Activated naive CD4-positive, alpha-beta T cell treated with anti-CD3 and anti-CD28 coated beads, Interleukin-2, amount 50 U/mL, for 72 hours (primary cell): Measurements from ENCODE around the gene ERBB4. TPM values are rescaled to one million over a fixed set of nuclear protein-coding genes. Genes with fewer than 3 reads are reported as not detected.

Experiments
- ATAC-seq, 2 donors: fragments of 150-1000 bp; cut with Tn5 transposase; 2 replicates each; pipeline ENCODE4 v1.10.0; 2021; ENCODE audit warnings: mild to moderate bottlenecking in 2 of 2, moderate library complexity in 2 of 2
- DNase-seq, 2 donors: peaks; one replicate each; pipeline ENCODE4 v3.0.0; 2021 to 2022; ENCODE audit warnings: low spot score in 2 of 2
- H3K27ac Mint-ChIP-seq, 2 donors: one replicate each; pipeline ENCODE4 v1.8.0; 2022; ENCODE audit warnings: mild to moderate bottlenecking in 2 of 2, mixed read lengths in 2 of 2
- H3K36me3 Mint-ChIP-seq, 2 donors: one replicate each; pipeline ENCODE4 v1.8.0; 2022; ENCODE audit warnings: mixed read lengths in 2 of 2
- H3K9me3 Mint-ChIP-seq, 2 donors: one replicate each; pipeline ENCODE4 v1.8.0; 2022; ENCODE audit warnings: mixed read lengths in 2 of 2
- total RNA-seq, 2 donors: library from RNA; stranded (reverse); gene quantifications; one replicate each; pipeline ENCODE4 v1.2.3, GENCODE V29; 2022

The ERBB4 gene
- total RNA-seq, 2 donors from 2014 or later: not detected

DNA sequence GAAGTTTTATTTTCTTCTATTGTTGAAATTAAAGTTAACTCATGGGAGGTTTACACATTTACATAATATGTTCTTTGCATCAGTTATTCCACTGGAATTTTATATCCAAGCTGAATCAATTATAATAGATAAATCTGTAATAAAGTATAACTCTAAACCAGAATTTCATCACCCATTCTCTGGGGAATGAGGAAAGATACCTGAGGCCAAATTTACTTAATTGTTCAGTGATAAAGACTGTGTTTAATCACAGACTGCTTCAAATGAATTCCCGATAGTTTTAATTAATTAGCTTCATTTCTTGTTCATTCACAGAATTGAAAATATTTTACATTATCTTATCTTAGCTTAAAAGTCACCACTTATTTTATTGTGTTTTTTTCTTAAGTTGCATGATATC, 562.5 kb downstream of the ERBB4 start:
- Mint-ChIP-seq H3K27ac (no peak overlapping the region), H3K9me3 (peaks cover 0 to 22% of the 10 kb centered on the region in 2 donors), H3K36me3 (peaks cover 0 to under 1% of the 10 kb centered on the region in 2 donors)
- ATAC-seq (no peak), DNase-seq (no peak)

DNA sequence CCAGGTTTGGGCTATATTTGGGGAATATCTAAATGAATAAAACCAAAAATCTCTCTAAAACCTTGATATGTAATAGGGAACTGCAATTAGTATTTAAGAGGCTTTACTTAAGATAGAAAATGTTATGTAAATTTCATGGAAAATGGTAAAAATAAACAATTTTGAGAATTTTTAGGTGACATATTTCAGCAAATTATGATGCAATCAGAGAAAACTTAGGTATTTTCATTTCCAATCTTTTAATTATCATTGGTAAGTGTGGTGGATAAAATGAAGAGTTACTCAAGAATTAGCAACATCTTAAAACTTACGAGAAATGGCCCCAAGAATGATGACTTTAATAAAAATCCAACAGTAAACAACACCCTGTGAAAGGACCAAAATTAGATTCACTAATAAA, 571.4 kb downstream of the ERBB4 start:
- ATAC-seq (no peak), DNase-seq (no peak)
- peaks cover 3 to 14% of the 10 kb centered on the region in 2 donors for H3K9me3 Mint-ChIP-seq
- H3K36me3 Mint-ChIP-seq: peaks cover 0 to 6% of the 10 kb centered on the region in 2 donors
- no peak overlapping the region for H3K27ac Mint-ChIP-seq

DNA sequence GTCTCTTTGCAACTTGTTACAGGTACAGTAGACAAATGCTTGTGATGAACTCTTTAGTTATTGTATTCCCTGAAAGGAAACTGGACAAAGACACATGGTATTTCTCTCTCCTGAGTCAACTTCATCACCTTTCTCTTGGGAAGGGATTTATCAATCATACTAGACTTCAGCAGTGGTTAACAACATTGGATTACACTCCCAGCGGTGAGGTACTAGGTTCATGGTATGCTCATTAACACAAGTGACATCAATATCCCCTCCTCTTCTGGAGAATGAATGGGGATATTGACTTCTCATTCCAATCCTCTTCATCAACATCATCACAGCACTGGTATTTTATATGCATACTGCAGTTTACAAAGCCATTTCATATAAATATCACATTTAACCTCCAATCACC, 574.6 kb downstream of the ERBB4 start:
- ATAC-seq (no peak), DNase-seq (no peak)
- Mint-ChIP-seq H3K9me3 (peaks cover 3 to 8% of the 10 kb centered on the region in 2 donors), H3K36me3 (no peaks in the 10 kb centered on the region), H3K27ac (no peak overlapping the region)

DNA sequence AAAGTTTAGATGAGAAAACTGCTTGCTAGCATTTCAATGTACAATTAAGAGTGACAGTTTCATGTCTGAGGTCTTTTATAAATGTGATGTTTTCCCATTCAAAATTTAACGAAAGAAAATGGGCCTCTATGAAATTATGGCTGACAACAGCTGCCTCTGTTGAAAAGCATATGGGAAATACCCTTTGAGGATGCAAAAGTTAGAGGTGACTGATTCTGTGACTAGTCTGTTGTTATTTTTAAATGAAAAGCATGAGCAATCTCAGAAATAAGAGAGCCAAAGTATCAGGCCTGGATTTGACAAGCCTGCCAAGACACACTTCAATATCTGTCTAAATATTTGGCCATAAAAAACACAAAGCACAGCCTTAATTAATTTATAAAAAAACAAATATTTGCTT, 580.8 kb downstream of the ERBB4 start:
- DNase-seq: no peak
- peaks cover 3 to 10% of the 10 kb centered on the region in 2 donors for H3K9me3 Mint-ChIP-seq
- no peak overlapping the region for H3K27ac Mint-ChIP-seq
- no peaks in the 10 kb centered on the region for H3K36me3 Mint-ChIP-seq
- no peak for ATAC-seq

DNA sequence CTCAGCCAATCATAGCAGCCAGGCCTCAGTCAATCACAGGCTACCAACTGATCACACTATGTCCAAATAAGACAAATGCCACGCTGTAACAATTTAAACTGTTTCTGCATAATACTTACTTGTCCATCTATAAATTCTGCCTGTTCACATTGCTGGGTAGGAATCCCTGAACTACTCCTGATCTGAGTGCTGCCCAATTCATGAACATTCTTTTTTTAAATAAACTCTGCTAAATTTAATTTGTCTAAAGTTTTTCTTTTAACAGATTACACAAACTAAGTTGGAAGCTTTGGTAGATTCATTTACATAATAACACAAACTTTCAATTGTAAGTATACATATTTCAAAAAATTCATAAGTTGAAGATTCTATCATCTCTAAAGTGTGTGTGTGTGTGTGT, 583.0 kb downstream of the ERBB4 start:
- DNase-seq (no peak), ATAC-seq (no peak)
- Mint-ChIP-seq H3K9me3 (peaks cover 4 to 5% of the 10 kb centered on the region in 2 donors), H3K27ac (no peak overlapping the region), H3K36me3 (no peaks in the 10 kb centered on the region)

DNA sequence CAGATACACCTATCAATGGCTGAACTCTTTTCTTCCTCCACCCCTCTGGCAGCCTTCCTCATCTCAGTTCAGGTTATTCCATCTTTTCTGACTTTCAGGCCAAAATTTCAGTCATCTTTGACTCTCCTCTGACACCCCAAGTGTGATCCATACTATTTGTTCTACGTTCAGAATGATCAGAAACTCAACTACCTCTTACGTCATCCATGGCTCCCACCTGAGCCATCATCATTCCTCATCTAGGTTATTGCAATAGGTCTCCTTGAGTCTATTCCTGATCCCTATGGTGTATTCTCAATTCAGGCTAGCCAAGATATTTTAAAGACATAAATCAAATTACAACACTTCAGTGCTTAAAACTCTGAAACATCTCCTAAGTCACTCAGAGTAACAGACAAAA, 589.7 kb downstream of the ERBB4 start:
- no peak for DNase-seq
- no peaks in the 10 kb centered on the region for H3K36me3 Mint-ChIP-seq
- H3K9me3 Mint-ChIP-seq: peaks cover 0 to 7% of the 10 kb centered on the region in 2 donors
- H3K27ac Mint-ChIP-seq: no peak overlapping the region
- ATAC-seq: no peak

DNA sequence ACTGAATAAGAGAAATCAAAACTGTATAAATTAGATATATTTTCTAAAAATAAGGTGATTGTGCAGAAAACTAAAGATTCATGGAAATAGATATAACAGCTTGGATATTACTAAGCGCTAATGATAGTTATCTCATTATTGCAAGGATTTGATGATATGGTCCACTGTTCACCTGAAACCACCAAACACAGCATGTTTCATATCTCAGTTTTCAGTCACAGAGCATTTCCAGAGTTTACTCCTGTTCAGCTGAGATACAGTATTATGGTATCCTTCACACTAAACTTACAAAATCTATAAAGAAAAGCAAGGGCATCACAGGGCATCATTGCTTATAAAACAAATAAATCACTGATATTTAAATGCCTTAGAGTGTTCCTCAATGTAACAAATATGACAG, 591.6 kb downstream of the ERBB4 start:
- no peaks in the 10 kb centered on the region for H3K36me3 Mint-ChIP-seq
- peaks cover 0 to 10% of the 10 kb centered on the region in 2 donors for H3K9me3 Mint-ChIP-seq
- H3K27ac Mint-ChIP-seq: no peak overlapping the region
- ATAC-seq: no peak
- DNase-seq: no peak

DNA sequence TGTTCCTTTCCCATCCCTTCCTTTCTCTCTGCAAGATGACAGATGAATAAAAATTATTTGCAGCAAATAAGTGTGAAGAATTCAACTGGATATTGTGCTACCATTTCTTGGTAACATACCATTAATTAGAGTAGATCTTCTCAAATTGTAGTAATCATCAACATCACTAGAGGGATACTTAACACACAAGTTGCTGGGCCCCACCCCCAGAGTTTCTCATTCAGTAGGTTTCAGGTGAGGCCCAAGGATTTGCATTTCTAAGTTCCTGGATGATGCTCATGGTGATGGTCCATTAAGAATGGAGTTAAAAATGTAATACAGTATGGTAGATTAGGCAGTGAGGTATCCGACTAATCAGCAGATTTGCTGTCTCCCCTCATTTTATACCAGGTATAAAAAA, 594.0 kb downstream of the ERBB4 start:
- H3K36me3 Mint-ChIP-seq: no peaks in the 10 kb centered on the region
- H3K9me3 Mint-ChIP-seq: peaks cover 0 to 10% of the 10 kb centered on the region in 2 donors
- DNase-seq (no peak), ATAC-seq (no peak)
- no peak overlapping the region for H3K27ac Mint-ChIP-seq

DNA sequence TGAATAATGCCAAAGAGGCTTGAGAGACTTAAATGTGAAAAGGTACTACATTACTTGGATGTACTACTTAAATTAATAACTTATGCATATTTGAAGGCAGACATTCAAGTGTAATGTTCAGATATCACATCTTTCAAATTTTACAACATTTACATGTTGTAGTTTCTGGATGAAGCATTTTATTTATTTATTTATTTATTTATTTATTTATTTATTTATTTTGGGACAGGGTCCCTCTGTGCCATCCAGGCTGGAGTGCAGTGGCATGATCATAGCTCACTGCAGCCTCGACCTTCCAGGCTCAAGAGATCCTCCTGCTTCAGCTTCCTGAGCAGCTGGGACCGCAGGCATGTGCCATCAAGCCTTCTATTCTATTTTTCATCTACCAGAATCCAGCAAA, 596.4 kb downstream of the ERBB4 start:
- DNase-seq (no peak), ATAC-seq (no peak)
- H3K36me3 Mint-ChIP-seq: no peaks in the 10 kb centered on the region
- H3K9me3 Mint-ChIP-seq: peaks cover 0 to 9% of the 10 kb centered on the region in 2 donors
- H3K27ac Mint-ChIP-seq: no peak overlapping the region

DNA sequence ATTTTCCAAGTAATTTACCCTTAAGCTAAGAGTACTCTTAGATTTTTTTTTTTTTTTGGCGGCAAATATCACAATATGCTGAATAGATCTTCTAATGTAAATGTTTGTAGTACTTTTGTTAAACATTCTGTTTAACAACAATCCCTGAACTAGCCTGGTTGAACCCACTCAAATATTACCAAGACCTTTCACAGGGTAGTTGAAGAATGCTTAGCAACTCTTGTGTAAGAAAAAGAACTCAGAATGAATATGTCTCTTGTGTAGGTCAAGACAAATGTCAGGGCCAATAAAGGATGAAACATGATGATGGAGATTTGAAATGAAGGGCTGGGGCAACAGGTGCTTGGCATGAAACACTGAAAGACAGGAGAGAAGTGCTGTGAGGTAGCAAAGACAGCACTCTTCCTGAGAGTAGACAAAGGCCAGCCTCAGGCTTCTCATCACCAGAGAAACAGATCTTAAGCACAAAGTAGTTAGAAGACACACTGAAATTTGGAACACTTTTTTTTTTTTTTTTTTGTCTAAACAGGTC, 597.3 kb downstream of the ERBB4 start:
- ATAC-seq: no peak
- H3K9me3 Mint-ChIP-seq: peaks cover 0 to 9% of the 10 kb centered on the region in 2 donors

DNA sequence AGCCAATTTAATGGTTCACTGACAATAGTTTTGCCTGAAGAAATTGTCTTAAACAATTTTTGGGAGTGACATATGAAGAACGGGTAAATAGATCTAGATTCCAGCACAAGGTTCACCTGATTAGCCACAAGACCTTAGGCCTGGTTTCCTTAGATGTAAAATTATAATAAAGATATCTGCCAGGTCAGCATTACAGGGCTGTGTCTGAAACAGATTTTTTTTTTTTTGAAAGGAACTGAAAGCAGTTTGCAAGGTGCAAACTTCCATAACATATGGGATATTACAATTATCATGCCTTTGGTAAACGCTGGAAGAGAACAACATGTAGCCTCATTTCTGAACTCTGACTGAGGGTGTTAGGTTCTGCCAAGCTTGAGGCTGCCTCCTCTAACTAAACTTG, 599.4 kb downstream of the ERBB4 start:
- Mint-ChIP-seq H3K36me3 (no peaks in the 10 kb centered on the region), H3K27ac (no peak overlapping the region), H3K9me3 (peaks cover 0 to 9% of the 10 kb centered on the region in 2 donors)
- DNase-seq (no peak), ATAC-seq (no peak)

More for the DNA sequence above, 597.3 kb downstream of the ERBB4 start:
- no peak for DNase-seq
- Mint-ChIP-seq H3K36me3 (no peaks in the 10 kb centered on the region), H3K27ac (no peak overlapping the region)

DNA sequence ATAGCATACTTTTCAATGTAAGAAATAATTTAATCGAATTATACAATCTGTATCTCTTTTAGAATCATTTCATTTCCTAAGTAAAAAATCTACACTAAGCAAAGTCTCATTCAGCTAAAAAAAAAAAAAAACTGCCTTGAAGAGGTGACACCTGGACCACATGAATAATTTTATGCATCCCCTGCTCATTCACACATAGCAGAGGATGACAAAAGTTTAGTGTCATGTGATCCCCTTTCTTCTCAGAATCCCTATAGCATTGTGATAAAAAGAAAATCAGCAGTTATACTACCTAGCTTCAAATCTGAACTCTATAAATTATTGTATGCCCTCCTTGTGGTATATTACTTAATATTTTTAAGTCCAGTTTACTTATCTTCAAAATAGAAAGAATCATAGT, 603.8 kb downstream of the ERBB4 start:
- H3K9me3 Mint-ChIP-seq: no peaks in the 10 kb centered on the region
- DNase-seq: no peak
- H3K36me3 Mint-ChIP-seq: no peaks in the 10 kb centered on the region
- ATAC-seq: no peak
- no peak overlapping the region for H3K27ac Mint-ChIP-seq

DNA sequence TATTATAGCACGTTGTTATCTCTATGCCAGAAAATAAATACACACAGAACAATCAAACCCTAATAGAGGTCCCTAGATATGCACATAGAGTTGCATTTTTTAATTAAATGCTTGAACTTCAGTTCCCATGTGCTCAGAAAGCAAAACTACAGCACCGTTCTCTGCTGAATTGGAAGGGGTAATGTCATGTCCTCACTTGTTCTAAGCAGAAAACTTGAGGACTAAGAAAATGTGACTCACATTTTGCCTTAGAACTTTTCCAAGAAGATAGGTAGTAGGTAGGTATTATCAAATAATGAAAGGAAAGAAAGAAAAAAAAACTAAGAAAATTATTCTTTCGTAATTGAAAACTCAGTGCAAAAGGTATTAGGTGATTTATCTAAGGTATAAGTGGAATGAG, 607.3 kb downstream of the ERBB4 start:
- ATAC-seq (no peak), DNase-seq (no peak)
- no peak overlapping the region for H3K27ac Mint-ChIP-seq
- H3K36me3 Mint-ChIP-seq: no peaks in the 10 kb centered on the region
- H3K9me3 Mint-ChIP-seq: no peaks in the 10 kb centered on the region

DNA sequence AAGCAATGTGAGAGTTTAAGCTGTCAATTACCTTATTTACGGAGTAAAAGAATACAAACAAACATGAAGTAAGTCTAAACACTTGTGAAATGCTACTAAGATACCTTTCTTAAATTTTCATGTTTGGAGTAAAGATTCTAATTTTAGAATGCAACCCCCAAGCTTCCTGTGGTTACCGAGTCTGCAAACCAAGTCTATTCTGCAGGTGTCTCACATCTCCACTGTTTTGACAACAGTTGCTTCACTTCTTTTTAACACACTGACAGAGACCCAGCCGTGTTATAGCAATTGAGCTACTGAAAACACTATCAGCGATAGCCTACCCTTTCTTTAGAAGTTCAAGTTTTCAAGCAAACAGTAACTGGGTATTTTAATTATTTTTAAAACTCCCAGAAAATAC, 608.3 kb downstream of the ERBB4 start:
- ATAC-seq: no peak
- H3K27ac Mint-ChIP-seq: no peak overlapping the region
- no peak for DNase-seq
- no peaks in the 10 kb centered on the region for H3K36me3 Mint-ChIP-seq
- H3K9me3 Mint-ChIP-seq: no peaks in the 10 kb centered on the region

DNA sequence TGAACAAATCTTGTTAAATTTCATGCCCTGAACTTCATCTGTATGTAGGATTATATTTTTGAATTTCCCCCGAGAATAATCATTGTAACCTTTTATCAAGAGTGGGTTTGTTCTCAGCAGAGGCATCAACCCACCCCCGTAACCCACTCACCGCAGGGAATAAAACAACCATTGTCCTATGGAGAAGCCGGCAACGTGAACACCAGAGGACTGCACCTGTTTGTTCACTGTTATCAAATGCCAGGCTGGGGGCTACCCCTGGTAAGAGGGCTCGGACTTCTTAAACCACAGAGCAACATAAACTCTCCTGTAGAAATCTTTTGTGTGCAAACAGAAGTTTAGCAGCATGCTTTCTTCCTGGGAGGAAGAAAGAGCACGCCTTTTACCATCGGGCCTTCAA, 610.4 kb downstream of the ERBB4 start:
- DNase-seq (no peak), ATAC-seq (no peak)
- H3K36me3 Mint-ChIP-seq: no peaks in the 10 kb centered on the region
- H3K9me3 Mint-ChIP-seq: no peaks in the 10 kb centered on the region
- no peak overlapping the region for H3K27ac Mint-ChIP-seq

DNA sequence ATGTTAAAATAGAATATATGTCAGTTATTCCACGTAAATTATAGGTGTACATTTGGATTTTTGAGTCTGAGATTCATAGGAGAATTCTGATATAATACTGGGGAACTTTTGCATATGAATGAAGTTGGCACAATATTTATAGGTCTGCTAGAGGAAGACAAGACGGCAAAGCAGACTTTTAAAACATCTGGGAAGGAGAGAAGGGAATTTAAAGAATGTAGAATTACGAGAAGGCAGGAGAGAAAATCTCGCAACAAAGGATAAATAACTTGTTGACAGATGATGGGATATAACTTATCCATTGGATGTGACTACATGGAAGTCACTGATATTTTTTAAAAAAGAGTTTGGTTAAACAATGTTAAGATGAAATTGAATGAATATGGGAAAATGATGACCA, 615.6 kb downstream of the ERBB4 start:
- no peak for ATAC-seq
- Mint-ChIP-seq H3K9me3 (peaks cover 5 to 11% of the 10 kb centered on the region in 2 donors), H3K27ac (no peak overlapping the region), H3K36me3 (no peaks in the 10 kb centered on the region)
- no peak for DNase-seq

DNA sequence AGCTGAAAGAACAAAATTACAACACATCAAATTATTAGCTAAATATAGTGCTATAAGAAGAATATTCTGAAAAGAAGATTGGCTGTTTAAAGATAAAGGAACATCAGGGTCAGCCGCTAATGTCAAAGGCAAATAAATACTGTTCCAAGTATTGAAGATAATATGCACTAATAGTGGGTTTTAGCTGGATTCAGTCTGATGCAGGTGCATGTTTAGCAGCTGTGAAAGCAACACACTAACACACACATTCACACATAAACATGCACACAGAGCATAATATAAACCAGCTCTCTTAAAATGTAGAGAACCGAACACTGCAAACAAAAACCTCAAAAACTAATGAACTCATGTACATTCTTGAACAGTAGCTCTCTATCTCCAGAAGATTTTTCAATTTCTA, 634.6 kb downstream of the ERBB4 start:
- H3K9me3 Mint-ChIP-seq: peaks cover 0 to 4% of the 10 kb centered on the region in 2 donors
- ATAC-seq: no peak
- no peaks in the 10 kb centered on the region for H3K36me3 Mint-ChIP-seq
- DNase-seq: no peak
- H3K27ac Mint-ChIP-seq: no peak overlapping the region

DNA sequence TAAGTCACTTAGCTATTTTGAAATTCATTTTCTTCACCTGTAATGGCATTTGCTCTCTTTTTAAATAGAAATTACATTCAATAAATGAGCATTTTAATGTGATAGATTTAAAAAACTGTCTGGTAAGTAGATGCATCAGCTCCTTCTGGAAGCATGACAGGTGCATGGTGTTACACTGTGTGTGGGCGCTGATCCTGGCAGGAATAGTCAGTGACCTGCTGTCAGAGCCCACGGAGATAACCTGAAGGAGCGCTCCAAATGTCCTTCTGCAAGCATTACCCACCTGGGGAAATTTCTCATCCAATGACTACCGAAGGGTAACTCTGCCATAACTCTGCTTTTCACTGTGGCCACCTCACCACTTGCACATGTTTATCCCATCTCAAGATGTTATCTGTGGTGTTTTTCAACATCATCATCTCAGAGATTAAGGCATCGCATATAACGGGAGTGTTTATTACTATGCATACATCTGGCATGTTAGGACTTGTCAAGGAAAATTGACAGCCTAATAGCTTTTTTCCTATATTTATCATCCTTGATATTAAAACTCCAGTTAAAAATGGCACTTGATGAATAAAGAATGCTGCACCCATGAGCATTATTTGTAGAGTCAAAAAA, 637.3 kb downstream of the ERBB4 start:
- no peak for DNase-seq
- Mint-ChIP-seq H3K9me3 (peaks cover 2 to 4% of the 10 kb centered on the region in 2 donors), H3K36me3 (no peaks in the 10 kb centered on the region), H3K27ac (no peak overlapping the region)
- ATAC-seq: no peak
